Kidney (tissue), 14 donors: ENCODE measurements around the gene ACTMAP. TPM values are rescaled to one million over a fixed set of nuclear protein-coding genes. Genes with fewer than 3 reads are reported as not detected.

Source experiments
- DNase-seq, 5 donors: peaks; one replicate each; pipeline ENCODE4 v3.0.0-alpha.2; 2013 to 2020
- FAIRE-seq: peaks from 2 replicates; lab custom pipeline; 2012; peaks lifted over from hg19 to GRCh38; lab: Jason Lieb, UNC
- H3K27ac ChIP-seq, 2 donors: one replicate each; pipeline ENCODE4 v1.7.0; 2013; ENCODE audit warnings: low read depth in 2 of 2, low read length in 2 of 2, inconsistent platforms in 1 of 2
- H3K27me3 ChIP-seq: one replicate; pipeline ENCODE4 v1.7.1; 2013; ENCODE audit warnings: low read length, inconsistent platforms; ENCODE audit not compliant: control insufficient read depth, insufficient read depth
- H3K36me3 ChIP-seq, 3 donors: one replicate each; pipeline versions ENCODE4 v1.7.0 to v1.7.1; 2013; ENCODE audit warnings: low read length in 3 of 3, control low read depth in 1 of 3, inconsistent platforms in 1 of 3; ENCODE audit not compliant: insufficient read depth in 3 of 3, control insufficient read depth in 2 of 3
- H3K4me1 ChIP-seq, 3 donors: one replicate each; pipeline versions ENCODE4 v1.7.0 to v1.7.1; 2013; ENCODE audit warnings: low read length in 3 of 3, inconsistent platforms in 1 of 3, low read depth in 1 of 3; ENCODE audit not compliant: control insufficient read depth in 2 of 3, insufficient read depth in 2 of 3
- H3K4me3 ChIP-seq, 3 donors: one replicate each; pipeline versions ENCODE4 v1.7.0 to v1.8.1; 2013; ENCODE audit warnings: low read length in 3 of 3, control low read depth in 1 of 3, inconsistent platforms in 1 of 3
- H3K9ac ChIP-seq, 3 donors: one replicate each; pipeline versions ENCODE4 v1.7.0 to v1.7.1; 2013; ENCODE audit warnings: low read length in 3 of 3, control low read depth in 1 of 3, inconsistent platforms in 1 of 3
- H3K9me3 ChIP-seq, 3 donors: one replicate each; pipeline versions ENCODE4 v1.7.0 to v1.7.1; 2013; ENCODE audit warnings: low read length in 3 of 3, control low read depth in 1 of 3, inconsistent platforms in 1 of 3; ENCODE audit not compliant: control insufficient read depth in 2 of 3, insufficient read depth in 1 of 3
- CTCF ChIP-seq: IDR thresholded peaks from 3 replicates; pipeline ENCODE4 v1.5.1; 2012; ENCODE audit warnings: mild to moderate bottlenecking, moderate library complexity, borderline replicate concordance; ENCODE audit not compliant: insufficient read depth; ENCODE audit errors: extremely low read depth
- intact Hi-C: fragments of 100-400 bp; cut with DNase I; formaldehyde crosslinking; loops from one replicate; pipeline ENCODE4 v1.11.1; 2022
- polyA plus RNA-seq: library from polyadenylated mRNA; stranded (reverse); fragments of 350-450 nt; fragmentation: Illumina TruSeq; extraction: RNeasy Lipid Tissue Mini Kit (QIAGEN cat#74804); gene quantifications from one replicate; pipeline ENCODE4 v1.2.3, GENCODE V29; 2014; ENCODE audit warnings: low read depth, low replicate concordance; ENCODE audit not compliant: insufficient read depth
- total RNA-seq: library from RNA; stranded (reverse); fragmentation: NEBNext Ultra II Directional; extraction: Animal tissue kit (Norgen Biotek cat#: 25700); gene quantifications from one replicate; pipeline ENCODE4 v1.2.1, GENCODE V29; 2021
- donor health status: control.
- donor health status: control.
- donor health status: control.
- donor health status: control.
- donor health status: control.
- donor health status: DM: yes; HTN: yes; CAD: no.
- donor health status: Normal renal cell carcinoma (clear cell type).

The ACTMAP gene
- total and polyA plus RNA-seq, 2 donors from 2014 or later, result 8.7 to 8.9 TPM

- Histone ChIP-seq H3K9me3 (no peaks in the 10 kb centered on the region), H3K9ac (no peak overlapping the region), H3K36me3 (no peaks in the 10 kb centered on the region), H3K4me3 (no peak overlapping the region), H3K4me1 (peaks cover 0 to 4% (median 3%) of the 10 kb centered on the region in 3 donors), H3K27me3 (no peaks in the 10 kb centered on the region), H3K27ac (no peak overlapping the region)
- no peak for FAIRE-seq
- no peak for TF ChIP-seq CTCF
- intact Hi-C loops, result no loop called here
- DNase-seq, result no peak
Observed at GRCh38 chr19:40791996-40792395, 41.7 kb upstream of the ACTMAP start.

- no peak overlapping the region for H3K9ac ChIP-seq
- no peak overlapping the region for H3K27ac ChIP-seq
- H3K9me3 ChIP-seq, result no peaks in the 10 kb centered on the region
- H3K36me3 ChIP-seq, result no peaks in the 10 kb centered on the region
- no peak overlapping the region for H3K4me3 ChIP-seq
- H3K27me3 ChIP-seq, result no peaks in the 10 kb centered on the region
- no peak for DNase-seq
- no peak for FAIRE-seq
- intact Hi-C loops, result no loop called here
- no peak for TF ChIP-seq CTCF
- peaks cover 0 to 4% (median 3%) of the 10 kb centered on the region in 3 donors for H3K4me1 ChIP-seq
Observed at GRCh38 chr19:40791349-40791748, 41.1 kb upstream of the ACTMAP start.

- H3K27me3 ChIP-seq, result no peaks in the 10 kb centered on the region
- H3K4me1 ChIP-seq, result no peaks in the 10 kb centered on the region
- no peaks in the 10 kb centered on the region for H3K9me3 ChIP-seq
- intact Hi-C loops, result no loop called here
- H3K36me3 ChIP-seq, result peaks cover 0 to 3% (median 0%) of the 10 kb centered on the region in 3 donors
- DNase-seq (no peak), FAIRE-seq (no peak)
- no peak overlapping the region for H3K9ac ChIP-seq
- no peak overlapping the region for H3K27ac ChIP-seq
- TF ChIP-seq CTCF, result no peak
- no peak overlapping the region for H3K4me3 ChIP-seq
Observed at GRCh38 chr19:40786060-40787037, 36.1 kb upstream of the ACTMAP start.
